ENCODE data around the gene GPT2.

GPT2 gene

GRCh38 chr16:46891910-46892309 is 7.7 kb downstream of the GPT2 start:
- no peak overlapping the region for H3K4me3 ChIP-seq (replicated peaks; ENCODE audit: low read depth, low read length)
- TF ChIP-seq CTCF (IDR thresholded peaks at IDR 0.05; ENCODE audit: low read depth, low read length, missing control alignments): no peak
- DNase-seq (ENCODE audit: extremely low read depth, low read depth): no peak

GRCh38 chr16:46894036-46894672 is 10.0 kb downstream of the GPT2 start:
- no peak overlapping the region for H3K4me3 ChIP-seq (replicated peaks; ENCODE audit: low read depth, low read length)
- TF ChIP-seq CTCF (IDR thresholded peaks at IDR 0.05; ENCODE audit: low read depth, low read length, missing control alignments): no peak
- no peak for DNase-seq (ENCODE audit: extremely low read depth, low read depth)

GRCh38 chr16:46895399-46896313 is 11.5 kb downstream of the GPT2 start:
- H3K4me3 ChIP-seq (replicated peaks; ENCODE audit: low read depth, low read length): no peak overlapping the region
- DNase-seq (ENCODE audit: extremely low read depth, low read depth): no peak
- TF ChIP-seq CTCF (IDR thresholded peaks at IDR 0.05; ENCODE audit: low read depth, low read length, missing control alignments): no peak

- no peak for TF ChIP-seq CTCF (IDR thresholded peaks at IDR 0.05; ENCODE audit: low read depth, low read length, missing control alignments)
- no peak overlapping the region for H3K4me3 ChIP-seq (replicated peaks; ENCODE audit: low read depth, low read length)
- no peak for DNase-seq (ENCODE audit: extremely low read depth, low read depth)
These were observed 12.3 kb downstream of the GPT2 start for GRCh38 chr16:46896314-46896968.

- no peak for DNase-seq (ENCODE audit: extremely low read depth, low read depth)
- no peak for TF ChIP-seq CTCF (IDR thresholded peaks at IDR 0.05; ENCODE audit: low read depth, low read length, missing control alignments)
- H3K4me3 ChIP-seq (replicated peaks; ENCODE audit: low read depth, low read length): no peak overlapping the region
These were observed 13.3 kb downstream of the GPT2 start for GRCh38 chr16:46897471-46897870.

- no peak overlapping the region for H3K4me3 ChIP-seq (replicated peaks; ENCODE audit: low read depth, low read length)
These were observed 13.8 kb downstream of the GPT2 start for GRCh38 chr16:46898006-46898405.

More at GRCh38 chr16:46898006-46898405, 13.8 kb downstream of the GPT2 start:
- DNase-seq (ENCODE audit: extremely low read depth, low read depth): no peak
- TF ChIP-seq CTCF (IDR thresholded peaks at IDR 0.05; ENCODE audit: low read depth, low read length, missing control alignments): no peak

Data from HFF-Myc (cell line).